Hepatocyte (in vitro differentiated cells): Measurements from ENCODE around the gene FABP7.

Experiments used
- CTCF ChIP-seq: fragments of 200-600 bp; sonication (generic); IDR thresholded peaks from 2 replicates; pipeline ENCODE4 v1.5.1; 2016; ENCODE audit warnings: antibody characterized with exemption, mild to moderate bottlenecking; ENCODE audit not compliant: poor library complexity
- EZH2 ChIP-seq: fragments of 200-600 bp; sonication (generic); IDR thresholded peaks from 2 replicates; pipeline ENCODE4 v1.6.1; 2016; ENCODE audit warnings: antibody characterized with exemption, mild to moderate bottlenecking, borderline replicate concordance
- EZH2phosphoT487 ChIP-seq: fragments of 200-600 bp; sonication (generic); IDR thresholded peaks from one replicate; pipeline ENCODE4 v1.6.1; 2018; ENCODE audit warnings: antibody characterized with exemption, mild to moderate bottlenecking, low read depth, moderate library complexity; ENCODE audit not compliant: unreplicated experiment, severe bottlenecking

- TF ChIP-seq CTCF, result no peak
- no peak for TF ChIP-seq EZH2
- TF ChIP-seq EZH2phosphoT487, result no peak
Measured at GRCh38 chr6:122772724-122773415, 6.6 kb upstream of the FABP7 start.
